Fibroblast of pulmonary artery (primary cell): Measurements from ENCODE around the gene CAPSL.

Experiments used
- DNase-seq: peaks from one replicate; pipeline ENCODE4 v3.0.0-alpha.2; 2010; ENCODE audit warnings: low read depth
- H3K4me3 ChIP-seq: replicated peaks from 2 replicates; pipeline ENCODE4 v1.5.1; 2011; ENCODE audit warnings: low read depth, mild to moderate bottlenecking, control low read depth, low read length, moderate library complexity
- TF ChIP-seq, protein P1 (sequence below): IDR thresholded peaks from 2 replicates; pipeline ENCODE4 v1.5.1; 2011; ENCODE audit warnings: mild to moderate bottlenecking, control low read depth, low read length, inconsistent platforms; ENCODE audit errors: missing control alignments

CAPSL gene

DNA sequence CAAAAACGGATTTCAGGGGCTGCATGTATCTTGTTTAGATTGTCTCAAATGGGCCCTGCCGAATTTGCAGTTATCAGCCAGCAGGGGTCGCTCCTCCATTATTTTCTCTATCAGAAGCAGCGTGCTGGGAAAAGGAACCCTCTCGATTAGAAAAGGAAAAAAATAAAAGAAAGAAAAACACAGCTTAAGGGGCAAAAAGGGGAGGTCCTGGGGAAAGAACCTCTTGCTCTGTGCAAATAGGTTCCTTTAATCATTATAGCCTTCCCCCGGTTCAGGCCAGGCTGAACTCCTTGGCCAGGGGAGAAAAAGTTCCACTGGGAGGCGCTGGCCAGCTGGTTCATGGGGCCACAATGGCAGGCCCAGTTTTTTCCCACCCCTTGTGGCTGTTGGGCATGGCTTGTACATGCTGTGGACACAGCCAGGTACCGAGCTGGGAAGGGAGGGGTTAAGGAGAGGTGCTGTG lies 25.0 kb upstream of the CAPSL start:
- DNase-seq: peak; percentile 19
- TF ChIP-seq, protein P1, sequence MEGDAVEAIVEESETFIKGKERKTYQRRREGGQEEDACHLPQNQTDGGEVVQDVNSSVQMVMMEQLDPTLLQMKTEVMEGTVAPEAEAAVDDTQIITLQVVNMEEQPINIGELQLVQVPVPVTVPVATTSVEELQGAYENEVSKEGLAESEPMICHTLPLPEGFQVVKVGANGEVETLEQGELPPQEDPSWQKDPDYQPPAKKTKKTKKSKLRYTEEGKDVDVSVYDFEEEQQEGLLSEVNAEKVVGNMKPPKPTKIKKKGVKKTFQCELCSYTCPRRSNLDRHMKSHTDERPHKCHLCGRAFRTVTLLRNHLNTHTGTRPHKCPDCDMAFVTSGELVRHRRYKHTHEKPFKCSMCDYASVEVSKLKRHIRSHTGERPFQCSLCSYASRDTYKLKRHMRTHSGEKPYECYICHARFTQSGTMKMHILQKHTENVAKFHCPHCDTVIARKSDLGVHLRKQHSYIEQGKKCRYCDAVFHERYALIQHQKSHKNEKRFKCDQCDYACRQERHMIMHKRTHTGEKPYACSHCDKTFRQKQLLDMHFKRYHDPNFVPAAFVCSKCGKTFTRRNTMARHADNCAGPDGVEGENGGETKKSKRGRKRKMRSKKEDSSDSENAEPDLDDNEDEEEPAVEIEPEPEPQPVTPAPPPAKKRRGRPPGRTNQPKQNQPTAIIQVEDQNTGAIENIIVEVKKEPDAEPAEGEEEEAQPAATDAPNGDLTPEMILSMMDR: peak; percentile 42

DNA sequence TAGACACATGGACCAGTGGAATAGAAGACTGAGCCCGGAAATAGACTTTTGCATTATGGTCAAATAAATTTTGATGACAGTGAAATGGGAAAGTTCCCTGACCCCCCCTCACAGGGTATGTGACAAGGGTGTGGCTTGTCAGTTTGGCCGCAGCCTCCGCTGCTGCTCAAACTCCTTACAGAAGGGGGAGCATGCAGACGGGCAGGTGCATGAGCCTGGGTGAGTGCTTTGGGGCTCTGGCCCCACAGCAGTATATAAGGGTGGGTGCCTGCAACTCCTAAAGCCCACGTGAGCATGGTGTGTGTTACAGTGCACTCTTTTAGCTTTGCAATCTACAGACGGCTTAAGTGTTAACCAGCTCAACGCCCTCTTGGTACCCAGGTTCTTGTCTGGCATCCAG lies 21.9 kb upstream of the CAPSL start:
- no peak overlapping the region for H3K4me3 ChIP-seq
- no peak for DNase-seq
- TF ChIP-seq, protein P1: no peak

More for the DNA sequence above, 25.0 kb upstream of the CAPSL start:
- H3K4me3 ChIP-seq: no peak overlapping the region

DNA sequence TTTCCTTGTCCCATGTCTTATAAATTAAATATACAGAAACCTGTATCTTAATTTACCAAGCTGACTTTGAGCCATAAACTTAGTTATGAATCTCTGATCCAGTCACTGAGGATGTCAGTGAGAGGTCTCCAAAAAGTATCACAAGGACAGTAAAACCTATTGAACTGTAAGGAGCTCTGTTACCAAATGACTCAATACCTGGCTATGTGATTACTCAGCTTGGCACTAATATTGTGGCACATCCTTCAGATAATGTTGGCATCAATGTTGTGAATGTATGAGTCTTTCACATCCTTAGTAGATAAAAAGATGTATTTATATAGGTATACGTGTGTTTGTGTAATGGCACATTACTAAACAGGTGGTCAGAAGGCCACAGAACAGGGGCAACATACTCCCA lies 18.0 kb upstream of the CAPSL start:
- TF ChIP-seq, protein P1: no peak
- H3K4me3 ChIP-seq: no peak overlapping the region
- no peak for DNase-seq

DNA sequence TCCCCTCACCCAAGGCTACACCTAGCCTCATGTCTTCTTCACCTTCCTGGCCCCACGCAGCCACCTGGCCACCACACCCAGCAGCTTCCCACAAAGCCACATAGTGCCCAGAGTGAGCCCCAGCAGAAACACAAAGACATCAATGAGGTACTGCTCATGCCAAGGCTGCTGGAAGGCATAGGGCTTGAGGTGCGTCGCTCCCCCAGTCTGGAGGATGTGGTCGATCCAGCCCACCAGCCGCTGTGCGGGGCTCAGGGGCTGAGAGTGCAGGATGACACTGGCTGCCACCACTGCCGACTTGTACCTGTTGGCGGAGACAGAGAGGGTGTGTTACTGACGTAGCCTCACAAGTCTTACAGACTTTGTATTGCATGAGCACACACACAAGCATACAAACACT lies 15.8 kb upstream of the CAPSL start:
- DNase-seq: no peak
- H3K4me3 ChIP-seq: no peak overlapping the region
- TF ChIP-seq, protein P1: no peak

DNA sequence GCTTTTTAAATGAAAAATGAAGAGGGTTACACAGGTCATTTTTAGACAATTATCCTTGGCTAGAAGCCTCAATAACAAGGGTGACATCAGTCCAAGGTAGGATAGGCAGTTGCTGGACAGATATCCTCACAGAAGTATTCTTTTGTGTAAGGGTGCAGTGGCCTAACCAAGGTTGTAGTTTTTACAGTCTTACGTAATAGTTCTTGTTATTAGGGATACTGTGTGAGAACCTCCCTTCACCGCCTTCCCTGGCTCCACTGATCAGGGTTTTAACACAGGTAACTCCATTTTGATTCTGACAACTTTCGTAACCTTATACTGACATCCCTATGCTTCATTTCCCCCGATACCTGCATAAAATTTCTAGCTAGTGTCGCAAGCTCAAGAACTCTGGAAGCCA lies 8.7 kb upstream of the CAPSL start:
- TF ChIP-seq, protein P1: no peak
- H3K4me3 ChIP-seq: no peak overlapping the region
- DNase-seq: no peak

DNA sequence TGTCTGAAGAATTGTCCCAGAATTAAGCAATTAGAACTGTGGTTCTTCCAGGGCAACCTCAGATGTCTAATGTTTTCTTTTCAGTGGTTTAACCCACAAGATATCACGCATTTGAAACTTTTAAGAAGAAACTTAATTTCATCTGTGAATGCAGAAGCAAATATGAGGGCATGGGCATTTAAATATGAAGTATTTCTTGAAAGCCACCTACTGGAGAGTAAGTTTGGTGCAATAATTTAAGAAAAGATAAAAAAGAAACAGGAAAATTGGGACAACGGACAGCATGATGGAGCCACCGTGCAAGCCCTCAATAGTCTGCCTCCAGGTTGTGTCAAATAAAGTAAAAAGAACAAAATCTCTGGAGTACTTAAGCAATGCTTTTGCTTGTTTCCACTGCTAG lies 1.2 kb upstream of the CAPSL start:
- TF ChIP-seq, protein P1: peak; percentile 2
- H3K4me3 ChIP-seq: no peak overlapping the region
- DNase-seq: no peak

DNA sequence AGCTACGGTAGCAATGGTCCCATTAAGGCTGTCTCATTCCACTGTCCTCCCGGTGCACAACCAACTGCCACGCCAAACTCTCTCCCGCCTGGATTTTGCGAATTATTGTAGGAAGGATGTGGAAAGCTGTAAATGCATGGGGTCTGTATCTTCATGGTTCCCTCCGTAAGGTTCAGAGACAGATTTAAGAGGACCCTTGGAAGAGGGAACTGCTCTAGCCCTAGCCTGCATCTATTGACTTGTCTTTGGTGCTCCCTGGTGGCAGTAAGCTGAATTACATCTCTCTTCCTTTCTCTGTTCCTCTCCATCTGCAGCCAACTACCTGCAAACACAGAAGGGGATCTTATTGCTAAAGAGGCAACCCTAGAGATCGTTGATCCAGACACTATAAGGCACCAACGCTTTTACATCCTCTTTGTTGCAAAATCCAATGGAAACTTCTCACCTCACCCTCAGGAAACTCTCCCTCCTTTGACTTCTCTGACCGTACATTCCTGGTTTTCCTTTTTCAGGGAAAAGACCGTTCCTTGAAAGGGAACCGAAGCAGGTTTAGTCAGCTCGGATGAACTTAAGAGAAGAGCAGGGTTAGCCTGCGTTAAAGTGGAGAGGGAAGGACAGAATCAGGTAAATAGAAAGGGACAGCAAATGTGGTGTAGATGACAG lies 11.9 kb downstream of the CAPSL start:
- TF ChIP-seq, protein P1: peak; percentile 79
- peak; percentile 63 for DNase-seq
- H3K4me3 ChIP-seq: no peak overlapping the region
